Ovary (tissue), 3 donors: ENCODE measurements around the gene NMT1.
A peak's percentile ranks its signal among the peaks of the same experiment; 100 is the strongest.

ENCODE experiments used
- CTCF ChIP-seq, 3 donors: fragments of 450-650 bp in 2 of 3; fragments of 200-600 bp in 1 of 3; IDR thresholded peaks; one replicate each; pipeline versions ENCODE4 v1.5.1 to v1.8.0; 2016 to 2022; ENCODE audit warnings: antibody characterized with exemption in 3 of 3, mild to moderate bottlenecking in 1 of 3
- EP300 ChIP-seq: sonication (generic); formaldehyde crosslinking; IDR thresholded peaks from one replicate; pipeline ENCODE4 v1.6.1; 2017; ENCODE audit warnings: antibody characterized with exemption
- POLR2A ChIP-seq: fragments of 450-650 bp; IDR thresholded peaks from one replicate; pipeline ENCODE4 v1.6.1; 2017; ENCODE audit warnings: antibody characterized with exemption, mild to moderate bottlenecking, moderate library complexity
- donor health status: DM: no; HTN: no; CAD: no.

GRCh38 chr17:45149669-45150664 is 88.8 kb downstream of the NMT1 start:
- TF ChIP-seq POLR2A (no peak), CTCF (IDR thresholded peaks at IDR 0.05) (peak in 1 of 3 donors; percentile 17), EP300 (no peak)
